NCI-H748 treated with DMSO at 0.1 percent for 48 hours (cell line): ENCODE data around the gene ATAD2B.
"Not testable (repeated sequence)": the region's sequence is repeated elsewhere in the genome, so short reads cannot be mapped to it uniquely, and the experiment has no call there.

Experiments used
- DNase-seq: peaks from one replicate; lab custom pipeline; 2025; lab: John Stamatoyannopoulos, UW

The ATAD2B gene

GRCh38 chr2:23745726-23746105 lies 181.2 kb downstream of the ATAD2B start:
- DNase-seq, result no peak

- DNase-seq, result no peak
These were observed 181.7 kb downstream of the ATAD2B start for GRCh38 chr2:23745068-23745725.

- DNase-seq, result not testable (repeated sequence)
These were observed 190.1 kb downstream of the ATAD2B start for GRCh38 chr2:23736783-23737182.

- no peak for DNase-seq
These were observed 192.5 kb downstream of the ATAD2B start for GRCh38 chr2:23734416-23734815.

GRCh38 chr2:23723029-23723428 lies 203.9 kb downstream of the ATAD2B start:
- DNase-seq, result not testable (repeated sequence)

GRCh38 chr2:23722255-23722654 lies 204.7 kb downstream of the ATAD2B start:
- DNase-seq, result no peak

- no peak for DNase-seq
These were observed 205.5 kb downstream of the ATAD2B start for GRCh38 chr2:23721454-23721826.

- no peak for DNase-seq
These were observed 206.0 kb downstream of the ATAD2B start for GRCh38 chr2:23720705-23721453.

GRCh38 chr2:23719716-23720115 lies 207.2 kb downstream of the ATAD2B start:
- no peak for DNase-seq

GRCh38 chr2:23718931-23719700 lies 207.8 kb downstream of the ATAD2B start:
- DNase-seq, result no peak

- no peak for DNase-seq
These were observed 213.6 kb downstream of the ATAD2B start for GRCh38 chr2:23713351-23713750.

GRCh38 chr2:23712756-23713151 lies 214.2 kb downstream of the ATAD2B start:
- no peak for DNase-seq

GRCh38 chr2:23711979-23712755 lies 214.8 kb downstream of the ATAD2B start:
- no peak for DNase-seq

GRCh38 chr2:23709311-23709710 lies 217.6 kb downstream of the ATAD2B start:
- no peak for DNase-seq

- DNase-seq, result no peak
These were observed 218.2 kb downstream of the ATAD2B start for GRCh38 chr2:23708771-23709170.

- no peak for DNase-seq
These were observed 219.8 kb downstream of the ATAD2B start for GRCh38 chr2:23707096-23707495.

- DNase-seq, result no peak
These were observed 220.3 kb downstream of the ATAD2B start for GRCh38 chr2:23706613-23707078.

GRCh38 chr2:23705771-23706612 lies 220.9 kb downstream of the ATAD2B start:
- DNase-seq, result no peak

GRCh38 chr2:23703583-23704385 lies 223.1 kb downstream of the ATAD2B start:
- DNase-seq, result no peak

GRCh38 chr2:23703037-23703582 lies 223.8 kb downstream of the ATAD2B start:
- DNase-seq, result no peak
